ENCODE data around the gene MDN1. TPM values are rescaled to one million over a fixed set of nuclear protein-coding genes. Genes with fewer than 3 reads are reported as not detected.

MDN1 gene
- total and polyA plus RNA-seq, 10 donors = 23.0 to 56.3 (median 36.7) TPM

DNA sequence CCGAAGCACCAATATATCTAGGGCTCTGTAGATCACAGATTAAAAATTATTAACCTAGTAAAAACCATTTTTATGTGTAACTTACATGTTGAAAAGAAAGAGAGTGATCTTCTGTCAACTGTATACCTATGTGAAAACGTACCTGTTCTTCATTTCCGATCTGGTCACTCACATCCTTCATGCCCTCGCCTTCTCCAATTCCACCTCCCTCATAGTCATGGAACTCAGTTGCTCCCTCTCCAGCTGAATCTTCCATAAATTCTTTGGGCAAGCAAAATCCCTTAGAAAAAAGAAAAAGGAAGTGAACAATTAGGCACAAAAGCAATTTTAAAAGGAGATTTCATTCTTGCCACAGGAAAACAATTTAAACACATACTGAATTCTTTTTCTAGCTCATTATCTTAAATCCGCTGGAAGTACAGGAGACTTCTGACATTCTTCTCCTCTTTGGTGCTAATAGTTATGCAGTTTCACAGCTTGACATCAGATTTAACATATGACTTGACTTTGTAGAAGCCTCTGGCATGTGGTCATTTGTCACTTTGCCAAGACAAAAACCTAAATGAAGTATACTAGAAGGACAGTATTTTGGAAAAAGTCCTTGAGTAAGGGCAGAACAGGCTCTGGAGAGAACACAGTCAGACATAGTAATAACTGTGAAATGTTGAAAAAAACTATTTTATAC is 151.6 kb downstream of the MDN1 start:
- DNase-seq = no peak
- H3K36me3 ChIP-seq = peaks cover 6 to 100% (median 78%) of the 10 kb centered on the region in 6 donors
- no peaks in the 10 kb centered on the region for H3K4me1 ChIP-seq
- H3K27ac ChIP-seq = no peak overlapping the region
- 87 to 92% (median 91%) methylated on average over 5 of the region's 5 CpGs for WGBS, 5 donors
- no peak for TF ChIP-seq POLR2A (IDR thresholded peaks at IDR 0.05)
- TF ChIP-seq POLR2AphosphoS5 (IDR thresholded peaks at IDR 0.05) = no peak
- TF ChIP-seq CTCF (IDR thresholded peaks at IDR 0.05 in 8 of 11, conservative IDR thresholded peaks at IDR 0.05 in 3 of 11) = no peak
- no peaks in the 10 kb centered on the region for H3K9me3 ChIP-seq
- H3K27me3 ChIP-seq (replicated peaks in 1 of 7) = no peaks in the 10 kb centered on the region
- H3K4me3 ChIP-seq = no peak overlapping the region
- intact Hi-C loops (cut with DNase I; ENCODE audit: low total_unique reads) = no loop called here

GRCh38 chr6:89662659-89663223 is 156.9 kb downstream of the MDN1 start:
- no peaks in the 10 kb centered on the region for H3K27me3 ChIP-seq (replicated peaks in 1 of 7)
- no peaks in the 10 kb centered on the region for H3K4me1 ChIP-seq
- no peak for TF ChIP-seq POLR2A (IDR thresholded peaks at IDR 0.05)
- TF ChIP-seq CTCF (IDR thresholded peaks at IDR 0.05 in 8 of 11, conservative IDR thresholded peaks at IDR 0.05 in 3 of 11) = no peak
- TF ChIP-seq POLR2AphosphoS5 (IDR thresholded peaks at IDR 0.05) = no peak
- intact Hi-C loops (cut with DNase I; ENCODE audit: low total_unique reads) = no loop called here
- H3K9me3 ChIP-seq = no peaks in the 10 kb centered on the region
- H3K27ac ChIP-seq = no peak overlapping the region
- DNase-seq = no peak
- H3K36me3 ChIP-seq = peaks cover 0 to 100% (median 83%) of the 10 kb centered on the region in 6 donors
- 92 to 99% (median 98%) methylated on average over 4 of the region's 4 CpGs for WGBS, 5 donors
- no peak overlapping the region for H3K4me3 ChIP-seq

- 93 to 98% (median 96%) methylated on average over 1 of the region's 1 CpG for WGBS, 5 donors
- no peak overlapping the region for H3K27ac ChIP-seq
- H3K27me3 ChIP-seq (replicated peaks in 1 of 7) = no peaks in the 10 kb centered on the region
- H3K9me3 ChIP-seq = no peaks in the 10 kb centered on the region
- intact Hi-C loops (cut with DNase I; ENCODE audit: low total_unique reads) = no loop called here
- DNase-seq = no peak
- H3K4me3 ChIP-seq = no peak overlapping the region
- no peak for TF ChIP-seq POLR2A (IDR thresholded peaks at IDR 0.05)
- TF ChIP-seq POLR2AphosphoS5 (IDR thresholded peaks at IDR 0.05) = no peak
- no peak for TF ChIP-seq CTCF (IDR thresholded peaks at IDR 0.05 in 8 of 11, conservative IDR thresholded peaks at IDR 0.05 in 3 of 11)
- H3K4me1 ChIP-seq = no peaks in the 10 kb centered on the region
- H3K36me3 ChIP-seq = peaks cover 0 to 100% (median 81%) of the 10 kb centered on the region in 6 donors
Measured at GRCh38 chr6:89661559-89661958, 158.0 kb downstream of the MDN1 start.

GRCh38 chr6:89660981-89661380 is 158.6 kb downstream of the MDN1 start:
- H3K27me3 ChIP-seq (replicated peaks in 1 of 7) = no peaks in the 10 kb centered on the region
- H3K36me3 ChIP-seq = peaks cover 0 to 100% (median 82%) of the 10 kb centered on the region in 6 donors
- intact Hi-C loops (cut with DNase I; ENCODE audit: low total_unique reads) = no loop called here
- DNase-seq = no peak
- no peak overlapping the region for H3K27ac ChIP-seq
- H3K9me3 ChIP-seq = no peaks in the 10 kb centered on the region
- TF ChIP-seq POLR2AphosphoS5 (IDR thresholded peaks at IDR 0.05) = no peak
- H3K4me3 ChIP-seq = no peak overlapping the region
- no peaks in the 10 kb centered on the region for H3K4me1 ChIP-seq
- WGBS, 5 donors = 91 to 96% (median 92%) methylated on average over 4 of the region's 4 CpGs
